COLO668 (cell line): ENCODE data around the gene FBXO2.

Experiments
- DNase-seq: peaks from one replicate; lab custom pipeline; 2025; ENCODE audit not compliant: unreplicated experiment; lab: John Stamatoyannopoulos, UW

The FBXO2 gene

GRCh38 chr1:11599891-11600576 is 54.2 kb downstream of the FBXO2 start:
- DNase-seq, result no peak

GRCh38 chr1:11598461-11598860 is 55.8 kb downstream of the FBXO2 start:
- no peak for DNase-seq
